Right lobe of liver (tissue), 4 donors: Measurements from ENCODE around the gene ERI3.

Experiments
- POLR2A ChIP-seq: fragments of 450-650 bp; IDR thresholded peaks from one replicate; pipeline ENCODE4 v1.6.1; 2017; ENCODE audit warnings: antibody characterized with exemption, mild to moderate bottlenecking
- TF ChIP-seq, protein P1 (sequence below), 4 donors: fragments of 200-600 bp in 3 of 4; fragments of 450-650 bp in 1 of 4; IDR thresholded peaks; one replicate each; pipeline versions ENCODE4 v1.5.1 to v1.8.0; 2016 to 2022; ENCODE audit warnings: antibody characterized with exemption in 4 of 4, mild to moderate bottlenecking in 2 of 4
- donor health status: DM: no; HTN: no; CAD: no.
- donor health status: DM: no; HTN: no; CAD: no.
- donor health status: DM: no; HTN: yes; CAD: no.

GRCh38 chr1:44220755-44221154 lies 134.3 kb downstream of the ERI3 start:
- TF ChIP-seq, protein P1, sequence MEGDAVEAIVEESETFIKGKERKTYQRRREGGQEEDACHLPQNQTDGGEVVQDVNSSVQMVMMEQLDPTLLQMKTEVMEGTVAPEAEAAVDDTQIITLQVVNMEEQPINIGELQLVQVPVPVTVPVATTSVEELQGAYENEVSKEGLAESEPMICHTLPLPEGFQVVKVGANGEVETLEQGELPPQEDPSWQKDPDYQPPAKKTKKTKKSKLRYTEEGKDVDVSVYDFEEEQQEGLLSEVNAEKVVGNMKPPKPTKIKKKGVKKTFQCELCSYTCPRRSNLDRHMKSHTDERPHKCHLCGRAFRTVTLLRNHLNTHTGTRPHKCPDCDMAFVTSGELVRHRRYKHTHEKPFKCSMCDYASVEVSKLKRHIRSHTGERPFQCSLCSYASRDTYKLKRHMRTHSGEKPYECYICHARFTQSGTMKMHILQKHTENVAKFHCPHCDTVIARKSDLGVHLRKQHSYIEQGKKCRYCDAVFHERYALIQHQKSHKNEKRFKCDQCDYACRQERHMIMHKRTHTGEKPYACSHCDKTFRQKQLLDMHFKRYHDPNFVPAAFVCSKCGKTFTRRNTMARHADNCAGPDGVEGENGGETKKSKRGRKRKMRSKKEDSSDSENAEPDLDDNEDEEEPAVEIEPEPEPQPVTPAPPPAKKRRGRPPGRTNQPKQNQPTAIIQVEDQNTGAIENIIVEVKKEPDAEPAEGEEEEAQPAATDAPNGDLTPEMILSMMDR (IDR thresholded peaks at IDR 0.05), result no peak
- no peak for TF ChIP-seq POLR2A
